CD4-positive, alpha-beta T cell treated with Interleukin-15 for 4 hours (primary cell): ENCODE results near the gene INPP5A.
"Not testable (repeated sequence)": the region's sequence is repeated elsewhere in the genome, so short reads cannot be mapped to it uniquely, and the experiment has no call there.

ENCODE experiments used
- DNase-seq: peaks from one replicate; pipeline ENCODE4 v3.0.0-alpha.2; 2020; ENCODE audit warnings: low spot score

The INPP5A gene, protein sequence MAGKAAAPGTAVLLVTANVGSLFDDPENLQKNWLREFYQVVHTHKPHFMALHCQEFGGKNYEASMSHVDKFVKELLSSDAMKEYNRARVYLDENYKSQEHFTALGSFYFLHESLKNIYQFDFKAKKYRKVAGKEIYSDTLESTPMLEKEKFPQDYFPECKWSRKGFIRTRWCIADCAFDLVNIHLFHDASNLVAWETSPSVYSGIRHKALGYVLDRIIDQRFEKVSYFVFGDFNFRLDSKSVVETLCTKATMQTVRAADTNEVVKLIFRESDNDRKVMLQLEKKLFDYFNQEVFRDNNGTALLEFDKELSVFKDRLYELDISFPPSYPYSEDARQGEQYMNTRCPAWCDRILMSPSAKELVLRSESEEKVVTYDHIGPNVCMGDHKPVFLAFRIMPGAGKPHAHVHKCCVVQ

DNA sequence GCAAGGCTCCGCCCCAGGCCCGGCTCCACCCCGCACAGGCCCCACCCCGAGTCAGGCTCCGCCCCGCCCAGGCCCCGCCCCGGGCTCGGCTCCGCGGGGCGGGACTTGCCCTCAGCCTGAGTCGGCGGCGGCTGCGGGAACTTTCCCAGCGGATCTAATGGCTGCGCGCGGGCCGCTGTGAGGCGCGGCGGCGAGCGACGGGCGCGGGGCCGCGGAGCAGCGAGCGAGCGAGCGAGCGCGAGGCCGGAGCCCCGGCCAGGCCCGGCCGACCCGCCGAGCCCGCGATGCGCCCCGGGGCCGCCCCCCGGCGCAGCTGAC is at the start of gene INPP5A:
INPP5A (plus strand) TSS at position 104 of the 318 bp plus-strand sequence. CDS start 310 bp downstream, outside the sequence.
- no peak for DNase-seq

DNA sequence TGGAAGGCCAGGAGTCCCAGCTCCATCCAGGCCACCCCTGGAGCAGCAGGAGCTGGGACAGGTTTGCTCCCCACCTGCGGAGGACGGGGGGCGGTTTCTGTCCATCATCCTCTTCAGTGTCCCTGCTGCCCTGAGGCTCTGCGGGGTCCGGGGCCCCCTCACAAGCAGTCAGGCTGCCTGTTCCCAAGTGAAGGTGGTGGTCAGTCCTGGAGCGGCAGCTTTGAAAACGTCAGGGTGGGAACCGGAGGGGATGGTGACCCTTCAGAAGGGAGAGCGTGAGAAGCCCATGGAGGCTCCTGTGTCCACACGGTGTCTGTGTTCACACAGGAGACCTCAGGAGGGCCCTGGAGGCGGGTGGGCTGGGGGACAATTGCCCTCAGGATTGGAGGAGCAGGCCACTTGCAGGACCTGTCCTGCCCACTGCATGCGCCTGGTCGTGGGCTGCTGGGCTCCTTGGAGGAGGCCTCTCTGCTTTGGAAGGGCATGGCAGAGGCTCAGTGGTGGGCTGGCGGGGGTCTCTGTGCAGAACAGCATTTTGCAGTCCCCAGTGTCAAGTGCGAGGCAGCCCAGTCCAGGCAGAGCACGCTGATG is 49.3 kb upstream of the INPP5A start:
- DNase-seq = no peak

- no peak for DNase-seq
Observed at GRCh38 chr10:132489053-132489703, 48.4 kb upstream of the INPP5A start.

DNA sequence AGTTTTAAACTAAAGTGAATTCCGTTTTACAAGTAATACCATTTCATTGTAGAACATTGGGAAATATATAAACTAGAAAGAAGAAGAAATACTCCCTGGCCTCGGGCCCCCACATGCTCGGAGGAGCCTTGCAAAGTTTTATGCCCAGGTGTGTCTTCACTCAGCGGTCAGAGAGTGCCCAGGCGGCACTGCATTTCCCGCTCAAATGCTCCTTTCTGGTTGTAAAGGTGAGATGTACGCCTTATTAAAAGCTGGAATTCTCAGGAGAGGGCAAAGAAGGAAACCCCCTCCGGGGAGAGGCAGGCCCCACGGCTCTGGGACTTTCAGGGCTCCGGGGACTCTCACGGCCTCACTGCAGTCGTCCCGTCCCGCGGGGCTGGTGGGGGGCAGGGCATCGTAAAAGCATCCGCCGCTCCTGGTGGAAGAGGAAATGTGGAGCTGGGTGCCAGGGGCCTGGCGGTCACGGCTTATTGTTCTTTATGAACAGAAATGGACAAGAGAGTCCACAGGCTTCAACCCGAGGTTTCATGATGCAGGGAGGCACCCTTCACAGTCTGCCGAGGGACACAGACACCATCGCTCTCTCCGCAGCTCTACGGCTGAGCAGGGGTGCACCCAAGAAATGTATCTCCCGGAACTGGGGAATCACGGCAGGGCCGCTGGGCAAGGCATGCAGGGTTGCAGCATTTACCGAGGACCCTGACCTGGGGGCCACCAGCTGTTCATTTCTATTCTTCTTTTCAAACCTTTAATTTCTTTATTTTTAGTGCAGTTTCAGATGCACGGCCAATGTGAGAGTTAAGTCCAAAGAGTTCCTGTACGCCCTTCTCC is 47.7 kb upstream of the INPP5A start:
- DNase-seq = no peak

- not testable (repeated sequence) for DNase-seq
Observed at GRCh38 chr10:132491534-132491933, 46.1 kb upstream of the INPP5A start.

- no peak for DNase-seq
Observed at GRCh38 chr10:132492323-132493025, 45.1 kb upstream of the INPP5A start.

DNA sequence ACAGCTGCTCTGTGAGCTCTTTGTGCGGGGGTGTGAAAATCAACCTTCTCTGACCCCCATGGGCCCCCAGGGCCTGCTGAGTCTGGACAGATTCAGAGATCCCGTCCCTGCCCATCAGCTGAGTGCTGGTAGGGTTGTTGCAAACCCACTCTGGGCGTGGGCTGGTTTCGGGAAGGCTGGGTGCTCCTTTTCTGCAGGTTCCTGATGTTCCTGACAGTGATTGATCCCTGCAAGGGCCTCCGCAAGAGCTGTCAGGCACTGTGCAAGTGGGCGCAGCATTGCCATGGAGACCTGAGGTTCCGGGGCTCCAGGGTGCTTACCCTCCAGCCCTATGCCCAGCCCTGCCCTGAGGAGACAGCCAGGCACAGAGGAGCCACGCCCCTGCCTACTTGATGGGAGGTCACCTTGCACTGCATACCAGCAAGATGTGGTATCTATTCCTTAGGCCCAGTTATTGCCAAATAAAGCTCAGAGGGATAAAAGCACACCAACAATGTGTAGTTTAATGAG is 44.3 kb upstream of the INPP5A start:
- DNase-seq = no peak

DNA sequence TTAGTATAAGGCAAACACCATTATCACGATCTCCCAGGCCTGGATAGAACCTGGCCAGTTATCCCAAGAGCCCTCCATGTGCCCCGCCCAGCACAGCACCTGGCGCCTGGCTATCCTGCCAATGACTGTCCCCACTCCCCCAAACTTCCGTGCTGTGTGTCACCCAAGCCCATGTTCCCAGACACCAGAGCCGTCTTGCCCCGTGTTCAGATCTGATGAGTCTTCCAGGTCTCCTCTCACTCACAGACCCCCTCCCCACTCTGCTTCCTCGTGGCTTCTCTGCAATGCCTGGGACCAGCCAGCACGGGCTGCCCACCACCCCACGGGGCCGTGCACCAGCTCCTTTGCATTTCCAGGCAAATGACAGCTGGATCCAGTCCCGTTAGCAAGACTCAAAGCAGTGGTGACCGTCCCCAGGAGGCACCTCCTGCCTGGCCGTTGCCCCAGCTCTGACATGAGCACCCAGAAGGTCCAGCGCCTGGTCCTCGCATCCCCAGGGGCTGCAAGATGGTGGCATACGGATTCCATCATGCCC is 43.8 kb upstream of the INPP5A start:
- DNase-seq = no peak

- no peak for DNase-seq
Observed at GRCh38 chr10:132494866-132495630, 42.5 kb upstream of the INPP5A start.

DNA sequence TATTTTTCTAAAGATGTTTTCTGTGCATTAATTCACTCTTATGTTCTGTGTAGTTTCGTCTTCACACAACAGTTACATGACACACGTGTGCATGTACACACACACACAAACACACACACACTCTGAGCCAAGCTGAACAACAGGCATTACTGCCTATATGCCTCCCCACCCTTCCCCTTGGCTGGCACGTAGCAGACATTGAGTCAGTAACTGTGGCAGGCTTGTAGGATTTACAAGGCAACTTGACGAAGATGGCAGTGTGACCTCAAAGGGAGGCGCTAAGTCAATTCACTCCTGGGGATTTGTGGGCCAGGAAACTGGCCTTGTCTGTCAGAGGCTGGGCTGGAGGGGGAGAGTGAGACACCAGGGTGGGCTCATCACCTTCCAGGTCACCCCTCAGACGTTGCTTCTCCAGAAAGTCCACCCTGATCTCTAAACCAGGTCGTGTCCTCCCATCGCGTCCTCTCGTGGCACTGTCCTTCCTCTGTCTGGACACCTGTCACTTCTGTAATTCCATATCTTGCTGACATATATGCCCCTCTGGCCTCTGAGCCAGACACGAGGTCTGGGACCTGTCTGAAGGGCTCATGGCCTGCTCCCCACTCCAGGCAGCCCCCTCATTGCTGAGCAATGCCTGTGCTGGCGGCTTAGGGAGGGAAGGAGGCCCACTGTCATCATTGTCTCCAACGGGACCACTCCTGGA is 41.1 kb upstream of the INPP5A start:
- DNase-seq = no peak

GRCh38 chr10:132497063-132497680 is 40.4 kb upstream of the INPP5A start:
- no peak for DNase-seq

DNA sequence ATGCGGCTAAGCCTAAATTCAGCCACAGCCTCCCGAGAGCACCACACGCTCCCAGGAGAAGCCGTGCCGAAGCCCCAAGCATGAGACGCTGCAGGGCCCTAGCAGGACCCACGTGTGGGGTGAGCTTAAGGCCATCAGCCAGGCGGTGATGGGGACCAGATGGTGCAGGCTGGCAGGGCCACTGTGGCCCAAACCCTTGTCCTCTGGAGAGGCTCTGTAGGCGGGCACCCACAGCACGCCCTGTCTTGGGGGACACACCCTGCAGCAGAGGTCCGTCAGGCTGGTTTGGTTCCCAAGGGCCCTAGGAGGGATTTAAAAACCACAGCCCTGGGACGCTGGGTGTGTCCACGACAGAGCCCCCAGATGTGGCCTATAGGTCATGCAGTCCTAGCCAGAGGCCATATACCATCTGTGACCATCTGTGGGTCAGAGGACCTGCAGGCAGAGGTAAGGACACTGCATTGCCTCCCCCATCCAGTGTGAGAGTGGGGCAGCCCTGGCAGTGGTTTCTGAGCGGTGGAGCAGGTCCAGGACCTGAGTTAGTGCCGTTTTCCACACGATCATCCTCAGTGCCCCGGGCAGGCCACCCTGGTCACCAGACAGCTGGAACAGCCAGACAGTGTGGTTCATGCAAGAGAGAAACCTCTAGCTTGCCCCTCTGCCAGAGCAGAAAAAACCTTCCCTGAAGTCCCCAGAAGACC is 39.6 kb upstream of the INPP5A start:
- no peak for DNase-seq

GRCh38 chr10:132498562-132499366 is 38.8 kb upstream of the INPP5A start:
- DNase-seq = no peak

- DNase-seq = no peak
Observed at GRCh38 chr10:132499367-132499685, 38.3 kb upstream of the INPP5A start.

- no peak for DNase-seq
Observed at GRCh38 chr10:132500781-132501415, 36.7 kb upstream of the INPP5A start.

- DNase-seq = no peak
Observed at GRCh38 chr10:132502544-132503300, 34.9 kb upstream of the INPP5A start.
